GM12891 (cell line): ENCODE data around the gene TUSC2.

Experiments used
- POLR2A ChIP-seq: IDR thresholded peaks from 2 replicates; pipeline ENCODE4 v1.6.1; 2011; ENCODE audit warnings: low read depth, low read length, control low read depth
- POLR2AphosphoS5 ChIP-seq: IDR thresholded peaks from 2 replicates; pipeline ENCODE4 v1.6.1; 2011; ENCODE audit warnings: low read depth, low read length, control low read depth
- SPI1 ChIP-seq: IDR thresholded peaks from 2 replicates; pipeline ENCODE4 v1.6.1; 2011; ENCODE audit warnings: low read depth, low read length, control low read depth
- TAF1 ChIP-seq: IDR thresholded peaks from 2 replicates; pipeline ENCODE4 v1.6.1; 2011; ENCODE audit warnings: low read depth, low read length, control low read depth

DNA sequence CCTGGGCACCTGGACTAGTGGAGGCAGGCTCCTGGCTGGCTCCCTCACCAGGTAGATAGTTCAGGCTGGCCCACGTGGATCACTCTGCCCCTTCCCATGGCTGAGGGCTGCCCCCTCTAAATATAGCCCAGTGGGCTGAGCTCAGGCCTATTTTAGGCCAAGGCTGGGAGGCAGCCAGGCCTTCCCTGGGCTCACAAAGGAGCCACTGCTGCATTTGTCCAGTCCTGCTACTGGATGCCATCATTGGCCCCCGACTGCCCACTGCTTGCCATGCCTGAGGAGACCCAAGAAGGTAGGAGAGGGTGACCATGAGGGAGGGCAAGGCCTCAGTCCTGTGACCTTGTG, 49.2 kb downstream of the TUSC2 start, which contains the start of gene LSMEM2:
- TF ChIP-seq POLR2AphosphoS5 (no peak), TAF1 (no peak), POLR2A (no peak), SPI1 (no peak)
